Fibroblast of pulmonary artery (primary cell): ENCODE measurements around the gene BAZ1B.

Source experiments
- DNase-seq: peaks from one replicate; pipeline ENCODE4 v3.0.0-alpha.2; 2010; ENCODE audit warnings: low read depth
- H3K4me3 ChIP-seq: replicated peaks from 2 replicates; pipeline ENCODE4 v1.5.1; 2011; ENCODE audit warnings: low read depth, mild to moderate bottlenecking, control low read depth, low read length, moderate library complexity
- CTCF ChIP-seq: IDR thresholded peaks from 2 replicates; pipeline ENCODE4 v1.5.1; 2011; ENCODE audit warnings: mild to moderate bottlenecking, control low read depth, low read length, inconsistent platforms; ENCODE audit errors: missing control alignments

Gene BAZ1B

GRCh38 chr7:73463966-73464365 lies 58.1 kb downstream of the BAZ1B start:
- no peak for DNase-seq
- TF ChIP-seq CTCF = no peak
- no peak overlapping the region for H3K4me3 ChIP-seq

DNA sequence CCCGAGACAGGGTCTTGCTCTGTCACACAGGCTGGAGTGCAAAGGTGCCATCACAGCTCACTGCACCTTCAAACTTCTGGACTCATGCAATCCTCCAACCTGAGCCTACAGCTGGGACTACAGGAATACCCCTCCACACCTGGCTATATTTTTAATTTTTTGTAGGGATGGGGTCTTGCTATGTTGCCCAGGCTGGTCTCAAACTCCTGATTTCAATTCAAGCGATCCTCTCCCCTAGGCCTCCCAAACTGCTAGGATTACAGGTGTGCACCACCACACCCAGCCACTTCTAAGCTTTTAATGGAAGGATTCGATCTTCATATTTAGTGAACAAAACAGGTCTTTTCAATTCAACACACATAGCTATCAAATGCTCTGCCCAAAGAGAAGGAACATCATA lies 58.8 kb downstream of the BAZ1B start:
- no peak for DNase-seq
- no peak for TF ChIP-seq CTCF
- H3K4me3 ChIP-seq = no peak overlapping the region

DNA sequence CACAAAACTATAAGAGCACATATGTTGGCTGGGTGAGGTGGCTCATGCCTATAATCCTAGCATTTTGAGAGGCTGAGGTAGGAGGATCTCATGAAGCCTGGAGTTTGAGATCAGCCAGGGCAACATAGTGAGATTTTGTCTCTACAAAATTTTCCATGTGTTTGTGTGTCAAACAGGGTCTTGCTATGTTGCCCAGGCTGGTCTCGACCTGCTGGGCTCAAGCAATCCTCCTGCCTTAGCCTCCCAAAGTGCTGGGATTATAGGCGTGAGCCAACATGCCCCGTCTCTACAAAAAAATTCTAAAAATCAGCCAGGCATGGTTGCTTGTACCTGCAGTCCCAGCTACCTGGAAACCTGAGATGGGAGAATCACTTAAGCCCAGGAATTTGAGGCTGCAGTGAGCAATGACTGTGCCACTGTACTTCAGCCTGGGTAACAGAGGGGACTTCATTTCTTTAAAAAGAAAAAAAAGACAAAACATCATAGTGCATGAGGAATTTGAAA lies 60.3 kb downstream of the BAZ1B start:
- H3K4me3 ChIP-seq = no peak overlapping the region
- TF ChIP-seq CTCF = no peak
- no peak for DNase-seq

DNA sequence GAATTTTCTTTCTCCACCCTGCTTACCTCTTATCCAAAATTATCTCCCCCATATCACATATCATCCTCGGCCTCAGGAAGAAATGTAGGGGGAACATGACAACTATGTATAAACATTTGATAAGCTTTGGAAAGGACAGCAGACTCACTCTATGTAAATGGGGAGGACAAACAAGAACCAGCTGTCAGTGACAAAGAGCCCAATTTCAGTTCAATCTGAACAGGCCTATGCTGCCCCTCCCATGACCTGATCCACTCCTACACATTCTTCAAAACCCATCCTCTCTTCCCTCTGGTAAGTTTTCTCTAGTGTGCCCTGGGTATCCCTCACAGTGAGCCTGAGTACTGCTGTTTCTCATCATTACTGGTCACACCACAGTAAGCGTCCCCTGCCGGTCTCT lies 67.7 kb downstream of the BAZ1B start:
- H3K4me3 ChIP-seq = no peak overlapping the region
- TF ChIP-seq CTCF = peak; percentile 18
- DNase-seq = peak; percentile 52

DNA sequence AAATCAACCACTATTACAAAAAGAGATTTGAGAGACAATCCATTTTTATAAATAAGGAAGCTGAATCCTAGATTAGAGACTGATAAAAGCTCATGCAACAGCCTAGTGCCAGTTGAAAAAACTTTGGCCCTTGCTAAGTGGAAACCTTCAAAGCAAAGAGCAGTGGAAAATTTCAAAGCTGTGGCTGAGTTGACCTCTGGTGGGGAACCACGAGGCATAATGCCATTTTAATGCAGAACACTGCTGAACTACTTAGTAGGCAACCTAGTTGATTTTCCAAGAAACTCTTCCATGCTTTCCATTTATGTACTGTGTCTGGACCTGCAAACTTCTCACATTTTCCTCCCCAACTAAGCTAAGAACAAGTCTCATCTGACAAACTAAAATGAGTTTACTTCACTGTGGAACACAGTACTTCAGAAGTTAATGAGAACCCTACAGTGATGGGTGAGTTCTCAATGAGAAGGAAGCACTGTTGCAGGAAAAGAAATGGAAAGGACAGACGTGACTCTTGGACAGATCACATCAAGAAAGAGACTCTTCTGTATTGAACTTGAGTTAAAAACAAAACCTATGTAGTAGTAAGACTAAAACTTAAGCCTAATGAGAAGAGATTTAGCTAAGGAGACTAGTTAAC lies 69.0 kb downstream of the BAZ1B start:
- no peak for DNase-seq
- TF ChIP-seq CTCF = no peak
- H3K4me3 ChIP-seq = no peak overlapping the region

DNA sequence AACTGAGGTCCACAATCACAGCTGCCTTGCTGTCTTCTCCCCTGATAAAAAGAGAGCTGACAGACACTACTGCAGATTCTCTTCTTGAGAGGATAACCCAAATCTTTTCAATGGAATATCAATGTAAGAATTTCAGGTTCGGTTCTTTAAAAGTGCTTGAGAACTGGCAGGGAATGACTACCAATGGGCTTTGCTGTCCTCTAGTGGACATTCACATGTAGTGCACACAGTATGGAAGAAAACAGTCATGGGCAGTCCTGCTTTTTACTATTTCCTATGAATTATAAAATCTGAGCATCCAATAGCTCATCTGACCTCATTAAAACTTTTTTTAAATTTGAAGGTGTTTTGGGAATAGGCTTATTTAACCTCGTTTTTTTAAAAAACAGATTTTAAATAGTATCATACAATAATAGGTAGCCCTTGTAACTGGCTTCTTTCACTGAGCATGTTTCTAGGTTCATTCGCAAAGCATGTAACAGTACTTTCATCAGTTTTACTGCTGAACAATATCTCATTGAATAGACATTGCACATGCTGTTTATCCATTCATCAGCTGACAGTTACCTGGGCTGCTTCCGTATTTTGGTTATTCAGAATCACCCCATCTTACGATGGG lies 70.2 kb downstream of the BAZ1B start:
- peak; percentile 99 for TF ChIP-seq CTCF
- peak; percentile 82 for DNase-seq
- no peak overlapping the region for H3K4me3 ChIP-seq

GRCh38 chr7:73449422-73449821 lies 72.7 kb downstream of the BAZ1B start:
- no peak for DNase-seq
- TF ChIP-seq CTCF = no peak
- no peak overlapping the region for H3K4me3 ChIP-seq
